ENCODE measurements around the gene RPS6KB1.
"Not testable (repeated sequence)": the region's sequence is repeated elsewhere in the genome, so short reads cannot be mapped to it uniquely, and the experiment has no call there.

The RPS6KB1 gene

DNA sequence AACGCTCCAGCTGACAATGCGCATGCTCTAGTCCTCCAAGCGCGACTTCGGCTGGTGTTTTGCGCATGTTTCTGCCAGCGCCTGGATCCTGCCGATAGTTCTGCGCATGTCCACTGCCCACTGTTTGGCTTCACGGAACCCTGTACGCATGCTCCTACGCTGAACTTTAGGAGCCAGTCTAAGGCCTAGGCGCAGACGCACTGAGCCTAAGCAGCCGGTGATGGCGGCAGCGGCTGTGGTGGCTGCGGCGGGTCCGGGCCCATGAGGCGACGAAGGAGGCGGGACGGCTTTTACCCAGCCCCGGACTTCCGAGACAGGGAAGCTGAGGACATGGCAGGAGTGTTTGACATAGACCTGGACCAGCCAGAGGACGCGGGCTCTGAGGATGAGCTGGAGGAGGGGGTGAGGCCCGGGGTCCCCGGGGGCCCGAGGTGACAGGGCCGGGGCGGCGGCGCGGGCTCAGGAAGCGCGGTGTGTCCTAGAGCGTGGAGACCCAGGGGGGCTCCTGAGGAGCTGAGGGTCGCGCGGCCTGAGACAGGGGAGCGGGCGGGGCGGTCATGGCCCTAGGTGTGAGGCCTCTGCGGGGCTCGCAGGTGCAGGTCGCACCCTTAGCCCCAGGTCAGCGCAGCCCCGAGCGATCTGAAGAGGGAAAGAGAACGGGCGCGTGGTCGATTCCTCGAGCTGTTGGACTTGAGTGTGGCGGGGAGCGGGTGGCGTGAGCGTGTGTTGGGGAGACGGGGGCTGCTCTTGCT lies at the start of gene RPS6KB1, which contains the start of gene TUBD1:
TSS of gene RPS6KB1 (plus strand) at position 198 of the 752 bp plus-strand sequence. CDS start at position 262, 64 bp downstream.
TSS of gene TUBD1 (minus strand) at position 20 of the 752 bp plus-strand sequence. CDS start 1,941 bp downstream, outside the sequence.
- in situ Hi-C loops (cut with HindIII; ENCODE audit: low sequenced_read_pairs), result no loop called here

DNA sequence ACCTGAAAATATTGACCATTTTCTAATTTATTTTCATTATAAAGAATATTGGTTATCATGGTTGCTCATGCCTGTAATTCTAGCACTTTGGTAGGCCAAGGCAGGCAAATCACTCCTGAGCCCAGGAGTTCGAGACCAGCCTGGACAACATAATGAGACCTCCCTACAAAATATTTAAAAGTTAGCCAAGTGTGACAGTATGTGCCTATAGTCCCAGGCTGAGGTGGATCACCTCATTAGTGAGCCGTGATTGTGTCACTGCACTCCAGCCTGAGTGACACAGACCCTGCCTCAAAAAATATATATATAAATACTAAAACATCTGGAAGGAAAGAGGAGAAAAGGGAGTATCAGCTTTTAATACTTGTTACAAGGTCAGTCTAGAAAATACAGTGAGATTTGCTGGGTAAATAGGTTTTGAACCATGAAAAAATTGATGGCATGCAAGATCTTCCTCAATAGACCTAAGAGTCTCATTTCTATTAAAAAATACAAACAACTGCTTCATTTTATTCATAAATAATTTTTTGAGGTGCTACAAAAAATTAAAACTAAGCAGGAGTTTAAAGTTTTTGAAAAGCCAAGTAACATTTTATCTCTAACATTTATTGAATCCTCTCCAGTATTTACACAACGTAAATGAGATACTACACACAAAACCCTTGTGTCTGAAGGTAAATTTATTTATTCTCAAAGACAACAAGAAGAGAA lies 47.9 kb upstream of the RPS6KB1 start:
- in situ Hi-C loops (cut with HindIII; ENCODE audit: low sequenced_read_pairs), result no loop called here

DNA sequence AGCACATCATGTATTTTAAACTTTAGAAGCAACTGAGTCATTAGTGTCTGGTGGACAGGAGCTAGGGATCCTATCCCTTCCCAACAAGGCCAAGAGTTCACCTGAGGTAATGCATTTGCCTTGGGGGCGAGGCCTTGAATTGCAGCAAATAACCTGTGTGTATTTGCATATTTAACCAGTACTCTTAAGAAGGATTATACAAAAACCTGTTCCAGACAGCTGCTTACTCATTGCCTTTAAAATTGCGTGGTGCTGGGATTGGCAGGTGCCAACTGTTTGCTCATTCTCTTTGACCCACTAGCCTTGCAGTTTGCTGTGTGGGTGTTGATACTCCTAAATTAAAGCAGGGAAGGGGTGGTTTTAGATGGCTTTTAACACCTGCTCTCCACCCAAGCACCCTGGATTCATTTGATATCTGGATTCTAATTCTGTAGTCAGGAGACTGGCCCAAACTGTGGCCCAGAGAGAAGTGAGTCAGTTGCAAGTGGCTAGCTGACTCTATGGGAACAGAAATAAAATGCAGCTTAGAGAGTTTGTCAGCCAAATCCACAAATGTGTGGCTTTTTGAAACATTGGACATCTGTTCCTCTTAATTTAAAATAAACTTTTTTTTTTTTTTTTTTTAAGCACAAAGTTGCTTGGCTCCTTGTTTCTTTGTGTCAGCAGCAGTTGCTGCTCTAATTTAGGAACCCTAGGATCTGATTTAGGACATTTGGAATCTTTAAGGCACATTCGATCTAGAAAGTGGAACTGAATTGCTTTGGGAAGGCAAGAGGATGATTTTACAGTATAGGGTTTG lies 47.1 kb upstream of the RPS6KB1 start:
- in situ Hi-C loops (cut with HindIII; ENCODE audit: low sequenced_read_pairs), result no loop called here

DNA sequence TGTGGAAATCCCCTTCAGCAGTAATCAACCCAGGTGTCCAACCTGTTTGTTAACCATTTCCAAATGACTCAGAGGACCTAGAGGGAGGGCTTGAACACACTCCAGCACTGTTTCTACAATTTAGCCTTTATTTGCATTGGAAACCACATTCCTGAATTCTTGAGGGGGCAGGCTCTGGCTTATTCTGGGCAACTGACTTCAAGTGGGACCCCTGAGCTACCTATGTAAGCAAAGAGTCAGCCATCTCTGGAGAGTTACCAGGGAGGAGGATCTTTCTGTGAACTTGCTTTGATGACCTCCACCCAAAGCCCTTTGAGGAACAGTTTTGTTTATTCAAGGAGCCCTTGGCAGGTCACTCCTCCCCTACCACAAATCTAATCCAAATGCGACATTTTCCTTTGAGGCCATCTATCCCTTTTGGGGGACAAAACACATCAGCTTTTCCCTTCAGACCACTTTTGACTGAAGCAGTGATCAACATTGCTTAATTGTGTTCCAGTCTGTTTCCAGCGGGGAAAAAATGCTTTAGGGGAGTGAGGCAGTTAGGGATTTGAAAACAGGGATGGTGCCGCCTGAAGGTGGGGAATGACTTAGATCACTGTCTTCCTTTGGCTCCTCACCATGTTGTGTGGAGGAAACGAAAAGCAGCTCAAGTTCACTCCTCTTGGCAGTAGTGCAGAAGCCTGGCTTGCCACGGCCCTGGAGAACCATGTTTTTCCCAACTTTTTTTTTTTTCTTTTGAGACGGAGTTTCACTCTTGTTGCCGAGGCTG lies 46.3 kb upstream of the RPS6KB1 start:
- in situ Hi-C loops (cut with HindIII; ENCODE audit: low sequenced_read_pairs), result no loop called here

DNA sequence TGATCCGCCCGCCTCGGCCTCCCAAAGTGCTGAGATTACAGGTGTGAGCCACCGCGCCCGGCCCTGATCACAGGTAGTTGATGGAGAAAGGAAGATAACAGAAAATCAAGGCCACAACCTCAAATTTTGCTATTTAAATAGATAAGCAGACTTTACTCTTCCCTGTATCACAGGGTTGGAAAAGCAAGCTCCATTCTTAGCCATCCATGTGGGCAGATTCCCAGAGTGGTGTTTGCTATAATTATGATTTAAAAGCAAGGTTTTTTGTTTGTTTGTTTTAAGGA lies 44.6 kb upstream of the RPS6KB1 start:
- in situ Hi-C loops (cut with HindIII; ENCODE audit: low sequenced_read_pairs), result no loop called here

DNA sequence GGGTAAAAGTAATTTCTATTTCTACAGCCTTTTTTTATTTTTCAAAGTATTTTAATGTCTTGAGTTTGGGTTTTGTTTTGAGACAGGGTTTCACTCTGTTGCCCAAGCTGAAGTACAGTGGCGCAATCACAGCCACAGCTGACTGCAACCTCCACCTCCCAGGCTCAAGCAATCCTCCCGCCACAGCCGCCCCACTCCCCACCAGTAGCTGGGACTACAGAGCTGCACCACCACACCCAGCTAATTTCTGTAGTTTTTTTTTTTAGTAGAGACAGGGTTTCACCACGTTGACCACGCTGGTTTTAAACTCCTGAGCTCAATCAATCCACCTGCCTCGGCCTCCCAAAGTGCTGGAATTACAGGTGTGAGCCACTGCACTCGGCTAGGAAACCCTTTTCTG lies 44.1 kb upstream of the RPS6KB1 start:
- in situ Hi-C loops (cut with HindIII; ENCODE audit: low sequenced_read_pairs), result no loop called here

DNA sequence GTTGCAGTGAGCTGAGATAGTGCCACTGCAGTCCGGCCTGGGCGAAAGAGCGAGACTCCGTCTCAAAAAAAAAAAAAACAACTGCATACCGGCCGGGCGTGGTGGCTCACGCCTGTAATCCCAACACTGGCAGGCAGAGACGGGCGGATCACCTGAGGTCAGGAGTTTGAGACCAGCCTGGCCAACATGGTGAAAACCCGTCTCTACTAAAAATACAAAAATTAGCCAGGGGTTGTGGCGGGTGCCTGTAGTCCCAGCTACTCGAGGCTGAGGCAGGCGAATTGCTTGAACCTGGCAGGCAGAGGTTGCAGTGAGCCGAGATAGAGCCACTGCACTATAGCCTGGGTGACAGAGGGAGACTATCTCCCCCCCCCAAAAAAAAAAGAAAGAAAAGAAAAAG lies 42.6 kb upstream of the RPS6KB1 start:
- in situ Hi-C loops (cut with HindIII; ENCODE audit: low sequenced_read_pairs), result not testable (repeated sequence)

DNA sequence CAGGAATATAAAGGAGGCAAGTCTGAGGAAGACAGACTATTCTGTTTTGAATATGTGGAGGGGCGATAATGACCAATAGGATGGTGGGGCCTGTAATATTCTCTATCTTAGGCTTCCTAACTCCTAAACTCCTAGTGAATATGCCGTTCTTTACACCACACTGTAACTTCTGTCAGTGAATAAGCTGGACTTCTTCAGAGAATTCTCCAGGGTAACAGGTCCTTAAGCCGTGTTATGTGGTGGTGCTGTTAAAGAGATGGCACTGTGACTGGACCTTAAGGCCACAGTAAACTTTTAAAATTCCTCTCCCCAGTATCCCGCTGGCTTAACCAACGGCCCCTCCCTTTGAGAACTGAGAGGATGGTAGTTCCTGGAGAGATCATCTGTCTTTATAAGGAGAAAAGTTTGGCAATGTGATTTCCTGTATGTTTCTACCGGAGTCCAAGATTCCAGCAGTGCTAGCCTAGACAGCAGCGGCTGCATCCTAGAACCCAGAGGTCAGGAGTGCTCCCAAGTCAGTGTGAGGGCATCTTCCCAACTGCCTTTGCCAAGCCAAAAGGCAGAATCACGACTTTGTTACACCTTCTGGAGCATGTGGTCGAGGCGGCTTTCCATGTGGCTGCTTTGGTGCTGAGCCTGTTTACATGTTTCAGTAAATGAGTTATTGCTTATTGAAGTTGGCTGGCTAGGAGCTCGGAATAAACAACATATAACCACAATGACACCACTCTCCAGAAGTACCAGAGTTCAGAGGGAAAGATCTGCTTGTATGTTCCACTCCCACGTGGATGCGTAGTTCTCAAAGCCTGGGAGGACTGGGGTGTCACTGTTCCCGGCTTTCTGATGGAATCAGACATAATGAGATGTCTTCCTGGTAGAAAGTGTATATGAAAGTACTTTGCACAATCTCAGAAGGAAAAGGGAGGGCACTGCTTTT lies 41.2 kb upstream of the RPS6KB1 start:
- in situ Hi-C loops (cut with HindIII; ENCODE audit: low sequenced_read_pairs), result no loop called here

DNA sequence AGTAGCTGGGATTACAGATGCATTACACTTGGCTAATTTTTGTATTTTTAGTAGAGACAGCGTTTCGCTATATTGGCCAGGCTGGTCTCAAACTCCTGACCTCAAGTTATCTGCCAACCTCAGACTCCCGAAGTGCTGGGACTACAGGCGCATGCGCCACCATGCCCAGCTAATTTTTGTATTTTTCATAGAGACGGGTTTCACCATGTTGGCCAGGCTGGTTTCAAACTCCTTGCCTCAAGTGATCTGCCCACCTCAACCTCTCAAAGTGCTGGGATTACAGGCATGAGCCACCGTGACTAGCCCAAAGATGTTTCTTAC lies 40.1 kb upstream of the RPS6KB1 start:
- in situ Hi-C loops (cut with HindIII; ENCODE audit: low sequenced_read_pairs), result not testable (repeated sequence)

DNA sequence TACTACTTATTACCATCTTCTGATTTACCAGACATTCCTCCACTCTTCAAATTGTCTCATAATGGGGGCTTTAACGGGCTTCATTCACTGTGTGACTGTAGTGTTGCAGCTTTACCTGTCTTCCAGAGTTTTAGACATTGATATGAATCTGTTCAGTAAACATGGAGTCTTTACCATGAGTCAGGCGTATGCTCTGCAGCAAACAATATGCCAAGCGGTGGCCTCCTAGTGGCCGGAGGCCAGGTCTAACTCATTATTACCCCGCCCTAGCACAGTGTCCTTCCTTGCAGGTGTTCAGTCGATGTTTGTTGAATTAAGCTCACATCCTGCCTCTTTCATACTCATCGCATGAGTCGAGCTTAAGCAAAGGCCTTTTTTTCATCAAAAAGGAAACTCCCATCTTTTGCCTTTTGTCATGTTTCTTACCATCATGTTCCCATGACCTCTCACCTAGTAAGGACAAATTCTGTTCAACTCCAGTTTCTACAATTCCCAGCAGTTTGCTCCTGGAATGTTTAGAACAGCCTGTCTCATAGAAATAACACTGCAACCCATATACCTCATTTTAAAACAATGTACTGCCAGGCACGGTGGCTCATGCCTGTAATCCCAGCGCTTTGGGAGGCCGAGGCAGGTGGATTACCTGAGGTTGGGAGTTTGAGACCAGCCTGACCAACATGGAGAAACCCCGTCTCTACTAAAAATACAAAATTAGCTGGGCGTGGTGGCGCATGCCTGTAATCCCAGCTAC lies 39.6 kb upstream of the RPS6KB1 start:
- in situ Hi-C loops (cut with HindIII; ENCODE audit: low sequenced_read_pairs), result no loop called here

DNA sequence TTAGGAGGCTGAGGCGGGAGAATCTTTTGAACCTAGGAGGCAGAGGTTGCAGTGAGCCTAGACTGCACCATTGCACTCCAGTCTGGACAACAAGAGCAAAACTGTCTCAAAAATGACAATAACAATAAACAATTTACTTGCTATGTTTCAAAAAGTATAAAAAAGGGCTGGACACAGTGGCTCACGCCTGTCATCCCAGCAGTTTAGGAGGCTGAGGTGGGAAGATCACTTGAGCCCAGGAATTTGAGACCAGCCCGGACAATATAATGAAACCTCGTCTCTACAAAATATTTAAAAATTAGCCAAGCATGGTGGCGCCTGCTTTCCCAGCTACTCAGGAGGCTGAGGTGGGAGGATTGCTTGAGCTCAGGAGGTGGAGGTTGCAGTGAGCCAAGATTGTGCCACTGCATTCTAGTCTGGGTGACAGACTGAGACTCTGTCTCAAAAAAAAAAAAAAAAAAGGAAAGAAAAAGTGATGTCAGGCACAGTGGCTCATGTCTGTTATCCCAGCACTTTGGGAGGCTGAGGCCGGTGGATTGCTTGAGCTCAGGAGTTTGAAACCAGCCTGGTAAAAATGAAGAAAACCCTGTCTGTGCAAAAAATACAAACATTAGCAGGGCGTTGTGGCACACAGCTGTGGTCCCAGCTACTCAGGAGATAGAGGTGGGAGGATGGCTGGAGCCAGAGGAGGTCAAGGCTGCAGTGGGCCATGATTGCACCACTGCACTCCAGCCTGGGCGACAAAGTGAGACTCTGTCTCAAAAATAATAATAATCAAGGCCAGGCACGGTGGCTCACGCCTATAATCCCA lies 38.8 kb upstream of the RPS6KB1 start:
- in situ Hi-C loops (cut with HindIII; ENCODE audit: low sequenced_read_pairs), result not testable (repeated sequence)

DNA sequence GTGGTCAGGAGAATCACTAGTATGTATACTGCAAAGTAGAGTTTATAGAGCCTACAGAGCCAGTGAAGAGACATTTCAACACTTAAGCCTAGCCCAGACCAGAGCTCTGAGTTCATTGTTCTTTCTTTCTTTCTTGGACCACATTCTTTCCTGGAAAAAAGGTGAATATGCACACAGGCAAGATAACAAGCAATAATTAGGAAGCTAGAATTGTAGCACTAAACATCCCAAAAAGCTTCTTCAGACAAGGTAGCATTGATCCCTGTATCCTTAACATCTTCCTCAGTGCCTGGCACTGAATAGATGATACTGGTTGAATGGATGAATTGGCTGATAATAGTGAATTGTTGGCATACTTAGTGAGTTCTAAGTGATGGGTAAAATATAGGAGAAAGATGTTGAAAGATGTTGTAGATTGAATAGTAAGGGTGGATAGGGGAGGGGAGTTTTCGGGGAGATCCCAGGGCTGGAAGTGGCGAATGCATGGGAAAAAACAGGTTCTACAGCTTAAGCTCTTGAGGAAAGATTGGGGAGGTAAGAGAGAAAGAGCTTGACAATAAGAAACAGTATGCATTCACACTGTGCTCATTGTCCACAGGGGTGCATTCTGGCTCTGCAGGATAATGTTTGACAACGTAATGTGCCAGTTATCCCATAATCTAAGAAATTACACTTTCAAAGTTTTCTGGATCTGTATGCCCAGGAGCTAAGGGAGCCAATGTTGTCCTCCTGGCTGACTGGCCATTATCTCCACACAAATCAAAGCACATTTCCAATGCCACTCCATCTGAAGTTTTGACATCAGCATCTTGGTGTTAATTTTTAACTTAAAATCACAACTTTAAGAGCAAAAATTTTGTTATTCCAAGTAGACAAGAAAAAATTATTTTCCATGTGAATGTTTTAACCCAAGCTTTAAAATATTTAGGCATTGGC lies 35.8 kb upstream of the RPS6KB1 start:
- in situ Hi-C loops (cut with HindIII; ENCODE audit: low sequenced_read_pairs), result no loop called here

DNA sequence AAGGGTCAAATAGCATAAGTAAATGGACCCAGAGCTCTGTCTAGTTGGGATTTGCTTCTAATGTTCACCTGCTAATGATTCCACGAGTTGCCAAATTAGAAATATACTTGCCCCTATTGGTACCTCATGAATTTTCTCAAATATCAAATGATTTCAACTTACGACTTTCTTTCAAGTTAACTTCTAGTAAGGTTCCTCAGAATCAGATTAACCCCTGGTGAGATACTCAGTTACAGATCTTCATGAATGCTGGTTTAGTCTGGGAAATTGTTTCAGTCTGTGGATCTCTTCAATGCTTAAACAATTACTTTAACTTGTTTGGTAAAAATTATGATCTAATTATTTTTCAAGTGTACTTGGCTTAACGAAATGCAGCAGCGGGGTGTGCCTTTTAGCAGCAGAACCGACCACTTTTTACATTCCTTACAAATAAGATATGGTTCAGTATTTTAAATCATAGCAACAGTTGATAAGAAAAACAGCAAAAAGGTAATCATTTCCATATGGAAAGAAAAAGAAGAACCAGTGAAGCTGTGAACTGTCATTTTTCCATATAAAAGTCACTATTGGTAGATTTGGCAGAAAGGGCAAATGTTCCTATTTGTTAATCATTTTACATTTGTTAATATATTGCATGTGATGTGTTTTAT lies 34.6 kb upstream of the RPS6KB1 start:
- in situ Hi-C loops (cut with HindIII; ENCODE audit: low sequenced_read_pairs), result no loop called here

DNA sequence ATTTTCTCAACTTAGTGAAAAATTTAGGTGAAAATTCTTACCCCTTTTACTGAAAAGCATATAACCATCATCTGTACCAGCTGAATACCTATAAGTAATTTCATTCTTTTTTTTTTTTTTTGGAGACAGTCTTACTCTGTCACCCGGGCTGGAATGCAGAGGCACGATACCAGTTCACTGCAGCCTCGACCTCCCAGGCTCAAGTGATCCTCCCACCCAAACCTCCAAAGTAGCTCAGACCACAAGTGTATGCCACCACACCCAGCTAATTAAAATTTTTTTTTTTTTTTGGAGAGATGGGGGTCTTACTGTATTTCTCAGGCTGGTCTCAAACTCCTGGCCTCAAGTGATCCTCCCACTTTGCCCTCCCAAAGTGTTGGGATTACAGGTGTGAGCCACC lies 34.0 kb upstream of the RPS6KB1 start:
- in situ Hi-C loops (cut with HindIII; ENCODE audit: low sequenced_read_pairs), result no loop called here

DNA sequence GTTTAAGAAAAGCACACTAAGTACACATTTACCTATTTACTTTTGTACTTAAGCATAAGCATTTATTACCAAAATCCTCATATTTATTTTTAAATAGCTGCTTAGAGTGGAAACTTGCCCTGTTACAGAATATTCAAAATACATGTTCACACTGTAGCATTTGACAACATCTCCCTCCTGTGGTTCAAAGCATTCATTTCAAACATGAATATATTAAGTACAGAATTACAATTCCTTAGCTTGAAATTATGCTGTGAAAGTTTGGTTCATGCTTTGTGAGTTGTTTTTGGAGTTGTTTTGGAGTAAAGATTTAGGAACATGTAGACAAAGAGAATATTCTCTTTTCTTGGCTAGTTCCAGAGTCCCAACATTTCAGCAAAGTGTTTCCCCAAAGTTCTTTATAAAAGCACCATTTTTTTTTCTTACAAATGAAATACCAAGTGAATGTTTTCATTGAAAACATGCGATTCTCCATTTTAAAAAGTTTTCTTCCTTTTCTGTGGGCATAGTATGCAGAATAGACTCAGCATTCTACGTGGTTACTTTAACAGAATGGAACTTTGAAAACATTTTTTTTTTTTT lies 33.4 kb upstream of the RPS6KB1 start:
- in situ Hi-C loops (cut with HindIII; ENCODE audit: low sequenced_read_pairs), result no loop called here

DNA sequence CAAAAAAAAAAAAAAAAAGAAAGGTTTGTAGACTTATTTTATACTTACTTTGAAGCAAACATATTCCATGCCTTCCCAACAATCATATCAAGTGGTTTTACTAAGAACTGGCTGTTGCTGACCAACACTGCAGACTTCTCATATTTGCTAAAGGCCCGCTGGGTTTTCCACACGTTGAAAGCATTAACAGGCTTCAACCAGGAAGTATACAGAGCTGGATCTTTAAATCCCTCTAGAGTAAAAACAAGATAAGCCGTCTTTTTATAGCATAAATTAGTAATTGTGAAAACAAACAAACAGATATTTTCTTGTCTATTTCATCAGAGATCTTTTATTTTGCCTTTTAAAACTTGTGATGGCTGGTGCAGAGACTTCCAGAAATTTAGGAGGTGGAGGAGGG lies 29.3 kb upstream of the RPS6KB1 start:
- in situ Hi-C loops (cut with HindIII; ENCODE audit: low sequenced_read_pairs), result no loop called here

DNA sequence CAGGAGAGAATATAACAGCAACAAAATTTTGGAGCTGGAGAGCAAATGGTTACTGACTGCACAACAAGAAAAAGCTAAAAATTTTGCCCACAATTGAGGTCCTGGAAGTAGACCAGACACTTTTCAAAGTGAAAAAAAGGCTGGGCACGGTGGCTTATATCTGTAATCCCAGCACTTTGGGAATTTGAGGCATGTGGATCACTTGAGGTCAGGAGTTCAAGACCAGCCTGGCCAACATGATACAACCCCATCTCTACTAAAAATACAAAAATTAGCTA lies 23.0 kb upstream of the RPS6KB1 start:
- in situ Hi-C loops (cut with HindIII; ENCODE audit: low sequenced_read_pairs), result no loop called here

Measured in DLD1 (cell line).